Caki2 (cell line): Measurements from ENCODE around the gene SYT1. TPM values are rescaled to one million over a fixed set of nuclear protein-coding genes. Genes with fewer than 3 reads are reported as not detected.
A peak's percentile ranks its signal among the peaks of the same experiment; 100 is the strongest.

Experiments used
- DNase-seq: peaks from one replicate; pipeline ENCODE4 v3.0.0-alpha.2; 2015; ENCODE audit warnings: low read depth
- in situ Hi-C: cut with HindIII; loops from 2 replicates; pipeline ENCODE4 v1.10.0; 2016; ENCODE audit warnings: low sequenced_read_pairs, low pct_unique_long_range_greater_than_20kb, mixed read lengths
- total RNA-seq: library from RNA; depleted of rRNA; stranded (reverse); fragments of >200 nt; shearing (Covaris generic); gene quantifications from 2 replicates; pipeline ENCODE4 v1.2.3, GENCODE V29; 2014; ENCODE audit warnings: low replicate concordance

SYT1 gene
- total RNA-seq, 1 experiment from 2014 or later = 0.74 TPM

DNA sequence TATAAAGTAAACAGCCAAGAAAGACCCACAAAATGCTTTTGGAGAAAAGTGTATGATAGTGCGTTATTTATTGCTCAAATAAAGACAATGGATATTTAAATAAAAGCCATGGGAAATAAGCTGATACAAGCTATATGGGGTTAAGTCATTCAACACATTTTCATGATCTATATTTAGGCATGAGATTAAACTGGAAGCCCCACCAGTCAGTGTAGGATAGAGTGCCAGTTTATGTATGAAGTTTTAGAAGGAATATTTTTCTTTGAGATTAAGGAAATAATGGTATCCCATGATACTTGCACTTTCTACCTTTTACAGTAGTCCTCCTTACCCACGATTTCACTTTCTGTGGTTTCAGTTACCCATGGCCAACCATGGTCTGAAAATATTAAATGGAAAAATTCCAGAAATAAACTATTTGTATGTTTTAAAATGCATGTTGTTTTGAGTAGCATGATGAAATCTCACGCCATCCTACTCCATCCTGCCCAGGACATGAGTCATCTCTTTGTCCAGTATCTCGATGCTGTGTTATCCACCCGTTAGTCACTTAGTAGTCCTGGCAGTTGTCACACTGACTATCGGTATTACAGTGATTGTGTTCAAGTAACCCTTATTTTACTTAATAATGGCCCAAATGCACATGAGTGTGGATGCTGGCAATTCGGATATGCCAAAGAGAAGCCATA, 22.3 kb downstream of the SYT1 start:
- in situ Hi-C loops = no loop called here
- DNase-seq = peak; percentile 83

DNA sequence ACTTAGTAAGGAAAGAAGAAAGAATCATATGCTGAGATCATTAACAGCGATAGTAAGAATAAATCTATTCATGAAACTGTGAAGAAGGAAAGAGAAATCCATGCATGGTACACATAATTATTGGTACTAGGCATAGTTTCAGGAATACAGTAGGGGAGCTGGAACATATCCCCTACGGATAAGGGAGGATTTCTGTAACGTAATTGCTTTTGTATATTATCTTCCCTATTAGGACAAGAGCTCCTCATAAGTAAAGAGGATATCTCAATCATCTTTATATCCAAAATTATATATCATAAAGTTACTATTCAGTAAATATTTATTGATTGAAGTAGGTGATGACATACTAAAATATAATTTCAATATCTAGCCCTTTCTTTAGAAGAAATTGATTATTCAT, 22.9 kb downstream of the SYT1 start:
- no peak for DNase-seq
- in situ Hi-C loops = no loop called here

DNA sequence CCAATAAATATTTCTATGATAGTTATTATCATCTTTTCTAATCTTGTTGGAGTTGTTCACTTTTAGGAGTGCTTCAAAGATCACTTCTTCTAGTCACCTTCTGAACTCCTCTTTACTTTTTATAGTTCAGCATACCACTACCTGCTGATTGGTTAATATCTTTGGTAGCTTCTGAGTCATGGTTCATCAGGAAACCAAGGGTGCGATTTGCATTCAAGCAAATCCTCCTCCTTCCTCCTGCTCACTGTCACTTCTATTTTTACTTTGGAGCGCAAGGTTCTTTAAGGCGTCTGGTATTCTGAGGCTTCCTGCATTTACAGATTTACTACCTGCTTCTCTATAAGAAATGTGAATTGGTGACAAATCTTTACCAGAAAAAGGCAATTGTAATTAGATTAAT, 24.0 kb downstream of the SYT1 start:
- DNase-seq = peak; percentile 90
- in situ Hi-C loops = no loop called here

DNA sequence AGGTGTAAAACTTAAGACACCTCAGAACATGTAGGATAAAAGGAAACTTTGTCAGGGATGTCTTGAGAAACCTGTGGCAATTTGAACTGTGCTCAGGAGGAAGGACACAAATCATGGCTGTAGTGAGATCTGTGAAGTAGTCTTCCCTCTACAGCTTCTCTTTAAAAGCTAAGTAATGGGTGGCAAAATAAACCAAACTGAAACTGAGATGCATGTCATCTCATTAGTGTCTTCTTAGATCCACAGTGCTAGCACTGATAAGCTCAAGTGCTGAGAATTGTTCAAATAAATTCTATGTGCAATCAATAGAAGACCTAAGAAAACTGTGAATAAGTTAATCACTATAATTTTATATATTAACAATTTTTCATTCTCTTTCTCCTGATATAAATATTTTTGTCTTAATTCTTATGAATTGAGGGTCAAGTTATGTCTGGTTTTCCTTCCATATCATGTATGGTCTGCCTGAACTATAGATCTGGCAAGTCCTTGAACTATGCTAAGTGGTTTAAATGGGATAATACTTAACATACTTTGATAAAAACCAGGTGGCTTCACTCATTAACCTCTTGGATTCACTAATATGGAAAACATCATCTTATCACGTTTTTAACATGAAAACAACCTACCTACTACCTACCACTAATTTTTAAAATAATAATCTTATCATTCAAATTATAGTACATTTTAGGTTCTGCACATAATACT, 27.2 kb downstream of the SYT1 start:
- in situ Hi-C loops = no loop called here
- no peak for DNase-seq

DNA sequence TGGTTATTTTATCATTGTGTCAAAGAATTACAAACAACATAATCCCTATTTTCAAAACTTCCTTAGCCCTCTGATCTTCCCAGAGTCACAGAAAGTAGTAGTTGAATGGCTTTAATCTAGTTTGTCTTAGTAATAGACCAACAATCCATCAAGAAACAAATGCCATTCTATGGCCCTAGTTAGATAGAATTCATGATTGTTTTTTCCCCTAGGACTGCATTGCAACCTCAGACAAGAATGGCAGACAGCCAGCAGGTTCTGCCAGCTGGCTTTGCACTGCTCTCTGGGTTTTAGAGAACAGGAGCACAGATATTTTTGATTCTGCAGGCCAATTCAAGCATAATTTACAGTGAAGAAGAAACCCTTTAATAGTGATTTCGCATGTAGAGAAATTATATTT, 33.8 kb downstream of the SYT1 start:
- in situ Hi-C loops = no loop called here
- no peak for DNase-seq

DNA sequence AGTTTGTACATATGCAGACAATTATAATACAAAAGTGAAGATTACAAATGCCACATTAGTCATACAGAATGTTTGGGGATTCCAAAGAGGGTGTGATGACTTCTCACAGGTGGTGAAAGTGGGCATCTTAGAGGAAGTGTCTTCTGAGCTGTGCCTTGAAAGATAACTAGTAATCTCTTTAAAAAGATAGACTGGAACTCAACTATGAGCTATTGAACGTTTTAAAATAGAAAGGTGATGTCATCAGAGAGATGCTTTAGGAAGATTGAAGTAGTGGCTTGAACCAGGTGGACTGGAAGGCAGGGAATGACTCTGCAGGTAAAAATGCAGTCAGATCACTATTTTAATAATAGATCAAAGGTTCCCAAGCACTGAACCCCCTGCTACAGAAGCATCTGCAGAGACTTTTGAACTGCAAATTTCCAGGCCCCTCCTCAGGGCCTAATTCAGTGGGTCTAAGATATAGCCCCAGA, 50.3 kb downstream of the SYT1 start:
- in situ Hi-C loops = no loop called here
- no peak for DNase-seq

DNA sequence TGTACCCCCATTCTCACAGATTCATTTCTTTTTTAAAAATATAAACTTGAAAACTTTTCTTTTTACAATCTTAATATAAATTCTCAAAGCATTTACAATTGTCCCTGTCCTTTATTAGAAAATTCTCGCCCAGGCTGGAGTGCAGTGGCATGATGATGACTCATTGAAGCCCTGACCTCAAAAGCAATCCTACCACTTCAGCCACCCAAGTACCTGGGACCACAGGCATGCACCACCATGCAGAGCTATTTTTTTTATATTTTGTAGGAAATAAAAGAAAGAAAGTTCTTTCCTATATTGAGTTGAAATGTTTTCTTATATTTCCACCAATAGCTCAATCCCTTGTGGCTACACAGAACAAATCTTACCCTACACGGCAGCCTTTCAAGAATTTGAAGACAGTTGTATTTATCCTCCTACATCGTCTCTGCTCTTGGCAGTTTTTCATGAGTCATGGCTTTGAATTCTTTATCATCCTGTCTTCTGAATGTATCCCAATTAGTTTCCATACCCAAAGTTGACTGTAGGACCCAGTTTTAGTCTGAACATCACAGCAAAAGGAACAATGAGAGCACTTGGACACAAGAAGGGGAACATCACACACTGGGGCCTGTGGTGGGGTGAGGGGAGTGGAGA, 52.4 kb downstream of the SYT1 start:
- peak; percentile 85 for DNase-seq
- in situ Hi-C loops = no loop called here

DNA sequence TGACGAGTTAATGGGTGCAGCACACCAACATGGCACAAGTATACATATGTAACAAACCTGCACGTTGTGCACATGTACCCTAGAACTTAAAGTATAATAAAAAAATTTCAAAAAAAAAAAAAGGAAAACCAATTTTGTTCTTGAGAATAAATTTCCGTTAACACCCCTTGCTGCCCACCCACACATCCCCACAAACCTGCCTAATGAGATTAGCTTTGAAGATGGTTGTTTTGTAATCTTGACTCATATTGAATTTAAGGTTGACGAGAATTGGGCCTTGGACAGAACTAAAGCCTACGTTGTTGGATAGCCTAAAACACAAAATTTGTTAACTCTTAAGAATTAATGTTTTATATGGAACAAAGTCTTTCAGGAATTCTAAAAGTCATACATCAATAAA, 52.9 kb downstream of the SYT1 start:
- DNase-seq = no peak
- in situ Hi-C loops = no loop called here

DNA sequence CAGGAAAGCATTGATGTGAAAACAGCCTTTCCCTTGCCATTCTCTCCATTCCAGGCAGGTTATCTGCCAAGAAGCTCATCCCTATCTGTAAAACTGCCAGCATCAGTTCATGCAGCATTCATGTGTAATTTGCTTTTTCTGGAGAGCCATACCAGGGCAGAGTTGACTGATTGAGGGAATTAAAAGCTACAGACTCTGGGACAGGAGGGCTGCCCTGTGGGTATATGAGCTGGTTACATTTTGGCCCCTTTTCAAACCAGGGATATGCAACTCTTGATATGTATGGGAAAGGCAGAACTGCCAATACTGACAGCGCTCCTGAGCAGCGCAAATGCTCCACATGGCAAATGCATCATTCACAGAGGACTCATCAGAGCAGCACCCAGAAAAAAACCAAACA, 53.7 kb downstream of the SYT1 start:
- no peak for DNase-seq
- in situ Hi-C loops = no loop called here

DNA sequence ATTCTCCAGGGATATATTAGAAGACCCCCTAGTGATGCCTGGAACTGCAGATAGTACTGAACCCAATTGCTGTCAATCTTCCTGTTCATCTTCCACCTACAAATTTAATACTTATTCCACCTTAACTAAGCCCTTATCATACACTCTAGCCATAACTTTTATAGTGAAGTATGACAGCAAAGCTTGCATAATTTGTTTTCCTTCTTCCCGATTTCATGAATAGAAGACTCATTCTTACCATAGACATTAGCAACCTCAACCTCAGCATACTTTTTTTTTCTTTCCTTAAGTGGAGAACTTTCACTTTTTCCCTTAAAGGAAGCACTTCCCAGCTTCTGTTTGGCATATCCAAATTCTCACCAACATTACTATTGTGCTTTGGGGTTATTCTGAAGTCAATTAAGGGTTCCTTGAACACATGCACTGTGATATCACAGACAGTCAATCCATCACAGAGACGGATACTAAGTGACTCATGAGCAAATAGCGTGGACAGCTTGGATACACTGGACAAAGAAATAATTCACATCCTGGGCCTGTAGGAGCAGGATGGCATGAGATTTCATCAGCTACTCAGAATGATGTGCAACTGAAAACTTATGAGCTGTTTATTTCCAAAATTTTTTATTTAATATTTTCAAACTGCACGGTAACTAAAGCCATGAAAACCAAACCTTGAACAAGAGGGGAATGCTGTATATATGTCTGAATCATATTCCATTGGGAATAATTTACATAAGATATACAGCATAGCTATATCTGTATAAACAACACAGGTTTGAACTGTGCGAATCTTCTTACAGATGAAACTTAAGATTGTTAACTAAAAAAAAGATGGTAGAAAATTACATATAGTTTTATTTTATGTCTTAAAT, 63.9 kb downstream of the SYT1 start:
- in situ Hi-C loops = no loop called here
- peak; percentile 93 for DNase-seq

DNA sequence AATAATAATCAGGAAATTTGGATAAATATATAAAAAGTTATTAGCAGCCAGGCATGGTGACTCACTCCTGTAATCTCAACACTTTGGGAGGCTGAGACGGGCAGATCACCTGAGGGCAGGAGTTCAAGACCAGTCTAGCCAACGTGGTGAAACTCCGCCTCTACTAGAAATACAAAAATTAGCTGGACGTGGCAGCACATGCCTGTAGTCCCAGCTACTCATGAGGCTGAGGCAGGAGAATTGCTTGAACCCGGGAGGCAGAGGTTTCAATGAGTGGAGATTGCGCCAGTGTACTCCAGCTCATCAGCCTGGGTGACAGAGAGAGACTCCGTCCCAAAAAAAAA, 64.5 kb downstream of the SYT1 start:
- in situ Hi-C loops = no loop called here
- no peak for DNase-seq

DNA sequence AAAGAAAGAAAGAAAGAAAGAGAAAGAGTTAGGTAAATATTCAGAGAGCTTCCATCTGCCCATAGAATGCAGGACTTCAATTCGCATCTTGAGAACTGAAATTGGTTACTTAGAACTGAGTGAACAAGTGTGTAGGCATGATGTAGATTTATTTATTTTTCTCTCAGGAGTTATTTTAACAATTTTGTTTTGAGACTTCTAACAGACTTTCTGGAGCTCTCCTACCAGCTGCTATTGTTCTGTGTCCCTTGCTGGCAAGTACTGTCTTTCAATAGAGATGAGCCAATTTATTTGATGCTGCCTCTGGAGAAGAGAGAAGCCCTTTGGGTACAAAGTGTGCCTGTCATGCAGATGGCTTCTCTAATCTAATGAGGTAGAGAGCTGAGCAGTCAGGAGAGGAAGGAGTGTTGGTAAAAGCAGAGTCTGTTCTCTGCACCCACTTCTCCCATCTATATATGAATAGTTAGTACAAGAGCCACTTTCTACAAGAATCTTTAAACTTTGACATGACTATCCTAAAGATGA, 67.0 kb downstream of the SYT1 start:
- peak; percentile 16 for DNase-seq
- in situ Hi-C loops = no loop called here

DNA sequence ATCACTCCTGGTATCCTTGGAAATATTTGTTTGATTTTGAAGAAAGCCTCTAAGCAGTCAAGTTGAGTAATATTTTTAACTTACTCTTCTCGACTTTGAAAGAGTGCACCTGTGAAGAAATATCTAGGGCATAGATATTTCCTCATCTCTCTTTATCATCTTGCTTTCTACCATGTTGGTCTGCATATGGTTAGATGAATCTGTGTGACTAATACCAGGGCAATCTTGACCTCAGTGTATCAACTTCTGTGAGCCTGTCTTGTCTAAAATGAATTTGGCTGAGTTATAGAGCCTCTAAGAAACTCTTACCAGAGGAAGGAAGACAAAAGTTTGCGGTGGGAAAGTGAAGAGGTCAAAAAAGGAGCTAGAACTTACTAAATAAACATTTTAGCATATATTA, 68.4 kb downstream of the SYT1 start:
- DNase-seq = no peak
- in situ Hi-C loops = no loop called here

DNA sequence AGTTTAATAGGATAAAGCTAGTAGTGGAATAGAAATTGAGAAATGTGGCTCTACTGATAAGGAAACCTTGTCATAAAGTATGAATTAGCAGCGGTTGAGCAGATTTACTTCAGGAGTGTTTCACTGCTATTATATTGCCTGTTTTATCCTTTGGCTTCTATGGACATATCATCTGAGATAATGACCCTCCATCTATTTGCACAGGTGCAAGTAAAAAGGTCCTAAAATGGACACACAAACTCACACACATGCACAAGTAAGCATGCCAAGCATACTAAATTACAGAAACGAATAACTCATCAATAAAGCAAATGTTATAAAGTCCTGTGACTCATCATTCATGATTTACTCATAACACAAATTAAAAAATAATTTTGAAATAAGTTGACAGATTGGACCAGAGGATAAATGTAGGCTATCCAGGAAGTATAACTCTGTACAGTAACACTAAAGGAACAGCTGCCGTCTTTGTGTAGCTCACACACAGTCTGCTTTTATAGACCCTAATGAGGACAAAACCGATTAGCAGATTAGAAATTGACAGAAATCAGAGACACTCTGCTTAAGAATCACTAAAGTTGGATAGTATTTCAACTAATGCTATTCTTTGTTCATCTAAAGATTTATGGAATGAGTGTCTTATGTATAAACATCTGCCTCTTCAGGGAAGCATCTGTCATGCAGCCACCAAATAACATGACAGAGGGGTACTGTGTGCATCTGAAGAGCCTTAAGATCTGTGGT, 73.9 kb downstream of the SYT1 start:
- no peak for DNase-seq
- in situ Hi-C loops = no loop called here

DNA sequence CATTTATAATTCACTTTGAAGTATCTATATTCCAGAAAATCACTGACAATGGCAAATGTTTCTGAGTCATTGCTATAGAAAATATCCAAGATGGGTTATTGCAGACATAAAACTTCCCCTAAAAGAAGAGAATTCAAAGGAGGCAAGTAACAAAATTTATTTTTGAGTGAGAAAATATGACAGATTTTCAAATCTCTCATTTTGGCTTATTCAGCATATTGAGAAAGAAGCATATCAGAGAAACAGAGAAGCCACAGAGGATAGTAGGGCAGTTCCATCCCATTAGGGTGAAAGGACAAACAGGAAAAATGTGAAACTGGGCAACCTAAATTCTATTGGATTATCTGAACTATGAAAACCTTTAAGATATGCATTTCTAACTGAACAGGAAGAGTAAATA, 85.0 kb downstream of the SYT1 start:
- in situ Hi-C loops = no loop called here
- DNase-seq = no peak

DNA sequence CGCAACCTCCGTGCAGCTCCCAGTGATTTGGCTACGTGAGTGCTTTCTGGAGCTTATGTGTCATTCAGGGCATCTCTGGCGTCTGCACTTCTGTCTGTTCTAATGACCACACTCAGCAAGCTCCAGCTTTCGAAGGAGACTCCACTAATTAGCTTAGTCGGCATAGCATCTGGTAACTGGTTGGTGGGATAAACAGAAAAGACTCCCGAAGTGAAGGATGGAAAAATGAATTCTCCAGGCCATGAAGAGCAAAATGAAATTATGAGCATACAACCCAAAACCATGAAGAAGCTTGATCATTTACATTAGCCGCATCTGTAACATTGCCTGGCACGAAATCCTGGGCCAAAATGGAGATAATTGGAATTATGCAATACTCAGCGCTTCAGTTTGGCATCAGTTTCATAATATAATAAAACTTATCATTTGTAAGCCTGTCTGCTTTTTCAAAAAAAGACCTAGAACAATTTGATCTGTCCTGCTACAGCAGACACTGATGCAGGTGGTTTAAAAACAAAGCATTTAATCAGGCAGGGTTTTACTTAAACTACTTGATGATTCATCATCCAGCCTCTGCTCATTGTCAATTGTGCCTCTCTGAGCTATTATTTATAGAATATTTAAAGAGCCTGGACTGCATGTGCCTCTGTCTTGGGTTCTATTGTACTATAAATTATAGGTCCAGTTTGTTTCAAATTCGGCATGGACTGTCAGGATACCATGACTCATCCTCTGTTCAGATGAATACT, 87.4 kb downstream of the SYT1 start:
- no peak for DNase-seq
- in situ Hi-C loops = no loop called here

DNA sequence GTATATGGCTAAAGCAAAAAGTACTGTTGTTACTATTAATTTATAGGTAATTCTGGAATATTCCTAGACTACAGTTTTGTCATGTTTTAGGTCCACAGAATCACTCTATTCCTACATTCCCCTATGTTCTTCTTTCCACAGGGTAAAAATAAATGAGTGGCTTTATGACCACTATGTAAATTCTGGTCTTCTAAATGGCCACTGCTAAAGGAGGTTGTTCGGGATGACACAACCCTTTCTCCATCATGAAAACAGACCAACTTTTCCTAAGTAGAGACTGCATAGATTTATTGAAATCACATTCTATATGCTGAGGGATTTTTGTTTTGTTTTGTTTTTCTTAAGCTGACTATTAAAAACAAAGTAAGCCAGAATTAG, 88.0 kb downstream of the SYT1 start:
- in situ Hi-C loops = no loop called here
- DNase-seq = no peak
